Activated T-helper 2 cell treated with anti-CD3 and anti-CD28 coated beads, Interferon-gamma antibody, Interleukin-2, Interleukin-4, amounts not matched to agents 10 μg/mL and 5 μg/mL and 100 μg/mL, durations not matched to agents 14 hours and 24 hours and 36 hours (primary cell): Measurements from ENCODE around the gene AASDH. TPM values are rescaled to one million over a fixed set of nuclear protein-coding genes. Genes with fewer than 3 reads are reported as not detected.

ENCODE experiments used
- DNase-seq: peaks from one replicate; pipeline ENCODE4 v3.0.0; 2021; ENCODE audit warnings: low spot score
- H3K27ac Mint-ChIP-seq: one replicate; pipeline ENCODE4 v1.8.0; 2021; ENCODE audit warnings: mixed read lengths
- H3K27me3 Mint-ChIP-seq: one replicate; pipeline ENCODE4 v1.8.0; 2021; ENCODE audit warnings: low read depth, mixed read lengths
- H3K36me3 Mint-ChIP-seq: one replicate; pipeline ENCODE4 v1.8.0; 2021; ENCODE audit warnings: low read depth, mixed read lengths
- H3K4me1 Mint-ChIP-seq: one replicate; pipeline ENCODE4 v1.8.0; 2021; ENCODE audit warnings: low read depth, mixed read lengths
- H3K4me3 Mint-ChIP-seq: one replicate; pipeline ENCODE4 v1.8.0; 2021; ENCODE audit warnings: low read depth, mild to moderate bottlenecking, moderate library complexity, mixed read lengths
- H3K9me3 Mint-ChIP-seq: one replicate; pipeline ENCODE4 v1.8.0; 2021; ENCODE audit warnings: mixed read lengths
- intact Hi-C: fragments of 100-400 bp; cut with micrococcal nuclease; formaldehyde crosslinking; loops from one replicate; pipeline ENCODE4 v1.15.1; 2023
- total RNA-seq: library from RNA; stranded (reverse); gene quantifications from 2 replicates; pipeline ENCODE4 v1.2.3, GENCODE V29; 2022

AASDH gene
- total RNA-seq, 1 donor from 2014 or later, result 15.4 TPM

- peaks cover 2% of the 10 kb centered on the region for H3K36me3 Mint-ChIP-seq
- no peaks in the 10 kb centered on the region for H3K9me3 Mint-ChIP-seq
- no peak overlapping the region for H3K4me3 Mint-ChIP-seq
- no peak for DNase-seq
- no peaks in the 10 kb centered on the region for H3K27me3 Mint-ChIP-seq
- intact Hi-C loops, result no loop called here
- H3K4me1 Mint-ChIP-seq, result peaks cover 18% of the 10 kb centered on the region
- H3K27ac Mint-ChIP-seq, result no peak overlapping the region
Observed at GRCh38 chr4:56414135-56414670, 26.9 kb upstream of the AASDH start.

GRCh38 chr4:56410247-56411062, 23.2 kb upstream of the AASDH start:
- peaks cover 25% of the 10 kb centered on the region for H3K36me3 Mint-ChIP-seq
- peak overlapping the region; percentile 45 for H3K27ac Mint-ChIP-seq
- intact Hi-C loops, result loop anchor here (2.0 kb wide), 1 partner anchor 24 kb away; the partner anchor contains the start of gene AASDH
- DNase-seq, result no peak
- peaks cover 17% of the 10 kb centered on the region for H3K4me1 Mint-ChIP-seq
- no peak overlapping the region for H3K4me3 Mint-ChIP-seq
- H3K27me3 Mint-ChIP-seq, result no peaks in the 10 kb centered on the region
- no peaks in the 10 kb centered on the region for H3K9me3 Mint-ChIP-seq

- intact Hi-C loops, result loop anchor here (2.0 kb wide), 1 partner anchor 23 kb away; the partner anchor contains the start of gene AASDH
- peaks cover 17% of the 10 kb centered on the region for H3K4me1 Mint-ChIP-seq
- DNase-seq, result no peak
- H3K36me3 Mint-ChIP-seq, result peaks cover 29% of the 10 kb centered on the region
- H3K9me3 Mint-ChIP-seq, result no peaks in the 10 kb centered on the region
- H3K27me3 Mint-ChIP-seq, result no peaks in the 10 kb centered on the region
- H3K4me3 Mint-ChIP-seq, result no peak overlapping the region
- no peak overlapping the region for H3K27ac Mint-ChIP-seq
Observed at GRCh38 chr4:56409511-56410090, 22.3 kb upstream of the AASDH start.

GRCh38 chr4:56408978-56409377, 21.7 kb upstream of the AASDH start:
- Mint-ChIP-seq H3K27ac (peak overlapping the region; percentile 39), H3K4me3 (no peak overlapping the region), H3K9me3 (no peaks in the 10 kb centered on the region), H3K27me3 (no peaks in the 10 kb centered on the region), H3K4me1 (peaks cover 15% of the 10 kb centered on the region), H3K36me3 (peaks cover 29% of the 10 kb centered on the region)
- DNase-seq, result no peak
- intact Hi-C loops, result no loop called here

GRCh38 chr4:56406151-56406550, 18.9 kb upstream of the AASDH start:
- H3K9me3 Mint-ChIP-seq, result no peaks in the 10 kb centered on the region
- intact Hi-C loops, result no loop called here
- peaks cover 13% of the 10 kb centered on the region for H3K4me1 Mint-ChIP-seq
- H3K27me3 Mint-ChIP-seq, result no peaks in the 10 kb centered on the region
- H3K36me3 Mint-ChIP-seq, result peaks cover 40% of the 10 kb centered on the region
- H3K27ac Mint-ChIP-seq, result no peak overlapping the region
- DNase-seq, result no peak
- no peak overlapping the region for H3K4me3 Mint-ChIP-seq

GRCh38 chr4:56405016-56405415, 17.7 kb upstream of the AASDH start:
- H3K27ac Mint-ChIP-seq, result no peak overlapping the region
- H3K4me1 Mint-ChIP-seq, result peaks cover 6% of the 10 kb centered on the region
- no peak overlapping the region for H3K4me3 Mint-ChIP-seq
- H3K27me3 Mint-ChIP-seq, result no peaks in the 10 kb centered on the region
- H3K36me3 Mint-ChIP-seq, result peaks cover 49% of the 10 kb centered on the region
- intact Hi-C loops, result no loop called here
- DNase-seq, result no peak
- H3K9me3 Mint-ChIP-seq, result no peaks in the 10 kb centered on the region

GRCh38 chr4:56400560-56400959, 13.3 kb upstream of the AASDH start:
- no peak overlapping the region for H3K27ac Mint-ChIP-seq
- intact Hi-C loops, result no loop called here
- no peak for DNase-seq
- no peaks in the 10 kb centered on the region for H3K9me3 Mint-ChIP-seq
- H3K4me1 Mint-ChIP-seq, result no peaks in the 10 kb centered on the region
- peaks cover 45% of the 10 kb centered on the region for H3K36me3 Mint-ChIP-seq
- no peak overlapping the region for H3K4me3 Mint-ChIP-seq
- no peaks in the 10 kb centered on the region for H3K27me3 Mint-ChIP-seq

- Mint-ChIP-seq H3K4me3 (no peak overlapping the region), H3K36me3 (peaks cover 17% of the 10 kb centered on the region), H3K4me1 (peaks cover 23% of the 10 kb centered on the region), H3K27ac (no peak overlapping the region), H3K27me3 (no peaks in the 10 kb centered on the region), H3K9me3 (no peaks in the 10 kb centered on the region)
- intact Hi-C loops, result no loop called here
- DNase-seq, result no peak
Observed at GRCh38 chr4:56391270-56391669, 4.0 kb upstream of the AASDH start.

GRCh38 chr4:56389558-56389957, 2.3 kb upstream of the AASDH start:
- Mint-ChIP-seq H3K9me3 (no peaks in the 10 kb centered on the region), H3K27me3 (no peaks in the 10 kb centered on the region), H3K4me1 (peaks cover 23% of the 10 kb centered on the region), H3K4me3 (peak overlapping the region; percentile 9), H3K36me3 (peaks cover 9% of the 10 kb centered on the region), H3K27ac (peak overlapping the region; percentile 1)
- DNase-seq, result no peak
- intact Hi-C loops, result no loop called here

- intact Hi-C loops, result no loop called here
- no peaks in the 10 kb centered on the region for H3K9me3 Mint-ChIP-seq
- H3K4me3 Mint-ChIP-seq, result peak overlapping the region; percentile 92
- peaks cover 25% of the 10 kb centered on the region for H3K4me1 Mint-ChIP-seq
- H3K36me3 Mint-ChIP-seq, result peaks cover 9% of the 10 kb centered on the region
- peak overlapping the region; percentile 98 for H3K27ac Mint-ChIP-seq
- no peaks in the 10 kb centered on the region for H3K27me3 Mint-ChIP-seq
- DNase-seq, result no peak
Observed at GRCh38 chr4:56388306-56388705, 1.0 kb upstream of the AASDH start.

- intact Hi-C loops, result loop anchor here (2.0 kb wide), 1 partner anchor 25 kb away; no protein-coding TSS in a partner anchor
- Mint-ChIP-seq H3K4me3 (peak overlapping the region; percentile 92), H3K27ac (peak overlapping the region; percentile 98), H3K27me3 (no peaks in the 10 kb centered on the region), H3K36me3 (peaks cover 2% of the 10 kb centered on the region), H3K9me3 (no peaks in the 10 kb centered on the region), H3K4me1 (peaks cover 25% of the 10 kb centered on the region)
- DNase-seq, result no peak
Observed at GRCh38 chr4:56386091-56386490, 1.2 kb downstream of the AASDH start.

GRCh38 chr4:56375458-56375857, 11.8 kb downstream of the AASDH start:
- Mint-ChIP-seq H3K9me3 (no peaks in the 10 kb centered on the region), H3K4me1 (peaks cover 3% of the 10 kb centered on the region), H3K4me3 (no peak overlapping the region), H3K27me3 (no peaks in the 10 kb centered on the region), H3K36me3 (peaks cover 9% of the 10 kb centered on the region), H3K27ac (no peak overlapping the region)
- no peak for DNase-seq
- intact Hi-C loops, result no loop called here

- no peak for DNase-seq
- no peak overlapping the region for H3K4me3 Mint-ChIP-seq
- H3K27me3 Mint-ChIP-seq, result no peaks in the 10 kb centered on the region
- H3K27ac Mint-ChIP-seq, result no peak overlapping the region
- H3K36me3 Mint-ChIP-seq, result peaks cover 12% of the 10 kb centered on the region
- no peaks in the 10 kb centered on the region for H3K9me3 Mint-ChIP-seq
- intact Hi-C loops, result no loop called here
- peaks cover 4% of the 10 kb centered on the region for H3K4me1 Mint-ChIP-seq
Observed at GRCh38 chr4:56374956-56375355, 12.3 kb downstream of the AASDH start.
